GM20431 (cell line): Measurements from ENCODE around the gene DBNDD1.
"Not testable (repeated sequence)": the region's sequence is repeated elsewhere in the genome, so short reads cannot be mapped to it uniquely, and the experiment has no call there.

Source experiments
- in situ Hi-C: fragments of 300-500 bp; cut with MseI, MboI; formaldehyde crosslinking; loops from one replicate; pipeline ENCODE4 v1.15.0; 2020; ENCODE audit warnings: low sequenced_read_pairs; ENCODE audit not compliant: unreplicated experiment

Gene DBNDD1, protein sequence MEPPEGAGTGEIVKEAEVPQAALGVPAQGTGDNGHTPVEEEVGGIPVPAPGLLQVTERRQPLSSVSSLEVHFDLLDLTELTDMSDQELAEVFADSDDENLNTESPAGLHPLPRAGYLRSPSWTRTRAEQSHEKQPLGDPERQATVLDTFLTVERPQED

DNA sequence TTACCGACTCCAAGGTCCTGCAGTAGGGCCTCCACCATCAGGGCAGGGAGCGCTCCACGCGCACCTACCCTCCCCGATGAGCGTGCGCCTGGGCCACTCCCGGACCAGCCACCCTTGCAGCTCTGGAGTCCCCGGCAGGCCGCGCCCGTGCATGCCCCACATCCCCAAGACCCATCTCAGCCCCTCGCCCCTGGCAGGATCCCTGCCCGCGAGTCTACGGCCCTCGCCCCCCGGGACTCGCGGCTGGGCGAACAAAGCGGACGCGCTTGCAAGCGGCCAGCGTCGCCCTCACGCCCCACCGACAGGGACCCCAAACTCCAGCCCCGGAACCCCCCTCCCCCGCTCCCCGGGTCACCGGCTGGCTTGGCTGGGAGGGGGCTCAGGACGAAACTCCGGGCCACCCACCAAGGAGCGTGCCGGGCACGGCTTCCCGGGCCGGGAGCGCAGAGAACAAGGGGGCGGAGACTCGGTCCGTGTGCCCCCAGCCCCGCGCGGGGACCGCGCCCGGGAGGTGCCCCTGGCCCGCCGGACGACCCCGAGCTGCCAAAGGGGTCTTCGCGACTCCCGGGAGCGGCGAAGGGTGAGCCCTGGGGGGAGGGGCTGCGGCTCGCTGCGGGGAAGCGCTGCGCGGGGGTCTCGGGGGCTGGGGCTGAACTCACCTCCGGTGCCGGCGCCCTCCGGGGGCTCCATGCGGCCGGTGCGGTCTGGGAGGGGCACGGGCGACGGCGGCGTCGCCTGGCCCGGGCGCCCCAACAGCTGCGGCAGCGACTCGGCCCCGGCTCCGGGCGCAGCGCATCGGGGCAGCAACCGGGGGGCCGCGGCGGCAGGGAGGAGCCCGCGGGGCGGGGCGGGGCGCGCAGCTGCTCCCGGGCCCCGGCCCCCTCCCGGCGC lies at the start of gene DBNDD1:
Gene DBNDD1, minus strand, starts transcription at position 805 of the 891 bp plus-strand sequence. Its CDS starts 115 bp downstream, at position 690.
- in situ Hi-C loops, result no loop called here

DNA sequence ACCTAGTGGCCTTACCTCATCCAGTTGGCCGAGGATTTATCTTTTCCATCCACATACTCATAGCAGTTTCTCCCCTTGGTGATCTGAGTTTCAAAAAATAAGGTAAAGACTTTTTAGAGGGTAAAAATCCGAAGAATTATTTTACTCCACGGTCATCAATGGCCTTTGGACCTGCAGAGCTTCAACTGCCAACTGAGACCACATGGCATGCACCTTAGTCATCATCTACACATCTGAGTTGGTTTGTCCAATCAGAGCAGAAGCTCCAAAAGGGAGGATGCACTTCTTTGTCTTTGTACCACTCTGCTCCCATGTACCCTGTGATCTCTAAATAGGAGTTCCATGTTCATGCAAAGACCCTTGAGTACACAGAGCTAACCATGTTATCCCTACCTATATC lies 42.2 kb upstream of the DBNDD1 start:
- in situ Hi-C loops, result no loop called here

DNA sequence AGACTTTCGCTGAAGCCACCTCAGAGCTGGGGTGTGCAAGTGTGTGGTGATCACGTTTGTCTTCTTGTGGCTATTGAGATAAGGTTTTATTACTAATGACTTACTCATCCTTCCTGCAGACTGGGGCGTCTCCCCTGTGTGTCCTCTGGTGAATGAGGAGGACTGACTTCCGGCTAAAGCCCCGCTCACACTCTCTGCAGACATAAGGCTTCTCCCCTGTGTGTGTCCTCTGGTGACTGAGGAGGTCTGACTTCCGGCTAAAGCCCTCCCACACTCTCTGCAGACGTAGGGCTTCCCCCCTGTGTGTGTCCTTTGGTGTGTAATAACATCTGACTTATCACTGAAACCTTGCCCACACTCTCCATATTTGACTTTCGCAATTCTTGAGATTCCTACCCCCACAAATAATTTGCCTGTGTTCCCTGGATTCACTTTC lies 38.5 kb upstream of the DBNDD1 start:
- in situ Hi-C loops, result no loop called here

DNA sequence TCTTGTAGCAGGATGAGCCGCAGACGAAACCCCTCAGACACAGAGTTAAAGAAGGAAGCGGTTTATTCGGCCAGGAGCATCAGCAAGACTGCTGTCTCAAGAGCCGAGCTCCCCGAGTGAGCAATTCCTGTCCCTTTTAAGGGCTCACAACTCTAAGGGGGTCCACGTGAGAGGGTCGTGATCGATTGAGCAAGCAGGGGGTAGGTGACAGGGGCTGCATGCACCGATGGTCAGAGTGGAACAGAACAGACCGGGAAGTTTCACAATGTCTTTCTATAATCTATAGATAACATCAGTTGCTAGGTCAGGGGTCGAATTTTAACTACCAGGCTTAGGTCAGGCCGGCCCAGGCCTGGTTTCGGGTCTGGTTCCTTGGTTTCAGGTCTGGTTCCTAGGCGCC lies 37.3 kb upstream of the DBNDD1 start:
- in situ Hi-C loops, result not testable (repeated sequence)

DNA sequence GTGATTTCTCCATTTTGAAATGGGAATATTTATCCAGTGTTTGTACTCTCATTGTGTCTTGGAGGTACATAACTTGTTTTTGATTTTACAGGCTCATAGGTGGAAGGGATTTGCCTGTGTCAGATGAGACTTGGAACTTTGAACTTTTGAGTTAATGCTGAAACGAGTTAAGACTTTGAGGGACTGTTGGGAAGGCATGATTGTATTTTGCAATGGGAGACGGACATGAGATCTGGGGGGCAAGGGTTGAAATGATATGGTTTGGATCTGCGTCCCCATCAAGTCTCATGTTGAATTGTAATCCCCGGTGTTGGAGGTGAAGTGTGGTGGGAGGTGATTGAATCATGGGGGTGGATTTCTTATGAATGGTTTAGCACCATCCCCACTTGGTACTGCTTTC lies 36.1 kb upstream of the DBNDD1 start:
- in situ Hi-C loops, result no loop called here

DNA sequence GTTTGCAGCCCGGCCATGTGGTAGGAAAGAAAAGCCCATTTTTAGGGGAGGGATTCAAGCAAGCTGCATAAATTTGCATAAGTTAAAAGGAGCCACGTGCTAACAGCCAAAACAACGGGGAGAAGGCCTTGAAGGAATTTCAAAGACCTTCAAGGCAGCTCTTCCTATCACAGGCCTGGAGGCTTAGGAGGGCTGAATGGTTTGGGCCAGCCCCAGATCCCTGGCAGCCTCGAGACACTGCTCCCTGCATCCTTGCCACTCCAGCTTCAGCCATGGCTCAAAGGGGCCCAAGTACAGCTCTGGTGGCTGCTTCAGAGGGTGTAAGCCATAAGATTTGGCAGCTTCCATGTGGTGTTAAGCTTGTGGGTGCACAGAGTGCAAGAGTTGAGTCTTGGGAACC lies 35.3 kb upstream of the DBNDD1 start:
- in situ Hi-C loops, result no loop called here

DNA sequence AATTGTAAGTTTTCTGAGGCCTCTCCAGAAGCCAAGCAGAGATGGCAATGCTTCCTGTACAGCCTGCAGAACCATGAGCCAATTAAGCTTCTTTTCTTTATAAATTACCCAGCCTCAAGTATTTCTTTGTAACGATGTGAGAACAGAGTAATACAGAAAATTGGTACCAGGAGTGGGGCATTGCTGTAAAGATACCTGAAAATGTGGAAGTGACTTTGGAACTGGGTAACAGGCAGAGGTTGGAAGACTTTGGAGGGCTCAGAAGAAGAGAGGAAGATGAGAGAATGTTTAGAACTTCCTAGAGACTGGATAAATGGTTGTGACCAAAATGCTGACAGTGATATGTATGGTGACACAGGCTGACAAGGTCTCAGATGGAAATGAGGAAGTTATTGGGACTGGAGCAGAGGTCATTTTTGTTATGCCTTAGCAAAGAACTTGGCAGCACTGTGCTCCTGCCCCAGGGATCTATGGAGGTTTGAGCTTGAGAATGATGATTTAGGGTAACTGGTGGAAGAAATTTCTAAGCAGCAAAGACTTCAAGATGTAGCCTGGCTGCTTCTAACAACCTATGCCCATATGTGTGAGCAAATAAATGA lies 34.7 kb upstream of the DBNDD1 start:
- in situ Hi-C loops, result no loop called here

DNA sequence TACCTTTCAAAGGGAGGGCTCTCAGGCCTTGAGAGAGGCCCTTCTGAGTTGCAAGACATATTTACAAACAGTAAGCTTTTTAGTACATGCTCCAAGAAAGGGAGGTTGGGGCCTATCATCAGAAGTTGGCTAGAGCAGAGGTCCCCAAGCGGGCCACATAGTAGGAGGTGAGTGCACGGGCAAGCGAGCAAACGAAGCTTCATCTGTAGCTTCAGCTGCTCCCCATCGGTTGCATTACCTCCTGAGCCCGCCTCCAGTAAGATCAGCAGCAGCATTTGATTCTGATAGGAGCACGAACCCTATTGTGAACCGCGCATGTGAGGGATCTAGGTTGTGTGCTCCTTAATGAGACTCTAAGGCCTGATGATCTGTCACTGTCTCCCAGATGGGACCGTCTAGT lies 31.7 kb upstream of the DBNDD1 start:
- in situ Hi-C loops, result no loop called here

DNA sequence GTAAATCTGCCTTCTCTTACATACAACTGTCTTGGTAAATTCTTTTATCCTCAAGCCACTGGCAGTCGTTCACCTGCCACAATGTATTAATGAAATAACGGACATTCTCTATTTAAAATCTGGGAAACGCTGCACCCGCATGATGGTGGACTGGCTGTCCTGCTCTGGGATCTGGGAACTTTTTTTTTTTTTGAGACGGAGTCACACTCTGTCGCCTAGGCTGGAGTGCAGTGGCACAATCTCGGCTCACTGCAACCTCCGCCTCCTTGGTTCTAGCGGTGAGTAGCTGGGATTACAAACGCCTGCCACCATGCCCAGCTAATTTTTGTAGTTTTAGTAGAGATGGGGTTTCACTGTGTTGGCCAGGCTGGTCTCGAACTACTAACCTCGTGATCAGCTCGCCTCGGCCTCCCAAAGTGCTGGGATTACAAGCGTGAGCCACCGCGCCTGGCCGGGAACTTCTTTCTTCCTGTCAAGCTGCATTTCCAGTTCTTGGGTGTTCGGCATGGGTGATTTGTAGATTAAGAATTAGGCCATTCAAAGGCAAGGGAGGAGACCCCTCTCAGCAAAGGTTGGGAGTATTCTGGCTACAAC lies 29.6 kb upstream of the DBNDD1 start:
- in situ Hi-C loops, result no loop called here

DNA sequence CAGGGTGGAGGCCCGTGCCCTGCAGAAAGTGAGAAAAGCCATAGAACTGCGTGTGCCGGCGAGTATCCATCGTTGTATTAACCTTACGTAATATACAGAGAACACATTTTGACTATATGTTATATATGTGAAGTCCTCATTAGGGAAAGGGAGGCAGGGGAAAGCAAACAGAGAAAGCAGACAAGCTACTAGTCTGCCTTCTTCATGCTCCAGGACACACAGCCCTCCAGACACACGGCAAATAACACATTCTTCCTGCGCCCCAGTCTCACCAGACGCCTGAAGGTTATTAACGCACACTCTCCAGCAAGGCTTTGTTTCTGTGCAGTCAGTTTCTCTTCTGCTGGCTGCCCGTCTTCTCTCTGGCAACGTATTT lies 29.1 kb upstream of the DBNDD1 start:
- in situ Hi-C loops, result no loop called here

DNA sequence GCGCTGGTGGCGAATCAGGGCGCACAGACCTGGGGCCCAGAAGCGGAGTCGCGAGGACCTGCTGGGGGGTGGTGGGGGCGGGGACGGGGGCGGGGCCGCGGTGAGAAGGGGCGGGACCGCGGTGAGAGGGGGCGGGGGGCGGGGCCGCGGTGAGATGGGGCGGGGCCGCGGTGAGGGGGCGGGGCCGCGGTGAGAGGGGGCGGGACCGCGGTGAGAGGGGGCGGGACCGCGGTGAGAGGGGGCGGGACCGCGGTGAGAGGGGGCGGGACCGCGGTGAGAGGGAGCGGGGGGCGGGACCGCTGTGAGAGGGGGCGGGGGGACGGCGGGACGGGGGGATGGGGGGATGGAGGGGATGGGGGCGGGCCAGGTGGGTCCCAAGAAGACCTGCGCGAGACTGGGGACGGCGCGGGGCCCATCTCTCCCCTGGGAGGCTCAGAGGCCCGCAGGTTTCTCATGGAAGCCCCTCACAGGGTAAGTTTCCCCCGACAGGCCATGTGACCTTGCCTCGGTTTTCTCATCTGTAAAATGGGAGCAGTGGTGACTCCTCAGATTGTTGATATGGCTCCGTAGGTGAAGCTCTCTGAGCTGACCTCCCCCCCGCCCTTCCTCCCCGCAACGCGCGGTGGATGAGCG lies 28.6 kb upstream of the DBNDD1 start:
- in situ Hi-C loops, result no loop called here

DNA sequence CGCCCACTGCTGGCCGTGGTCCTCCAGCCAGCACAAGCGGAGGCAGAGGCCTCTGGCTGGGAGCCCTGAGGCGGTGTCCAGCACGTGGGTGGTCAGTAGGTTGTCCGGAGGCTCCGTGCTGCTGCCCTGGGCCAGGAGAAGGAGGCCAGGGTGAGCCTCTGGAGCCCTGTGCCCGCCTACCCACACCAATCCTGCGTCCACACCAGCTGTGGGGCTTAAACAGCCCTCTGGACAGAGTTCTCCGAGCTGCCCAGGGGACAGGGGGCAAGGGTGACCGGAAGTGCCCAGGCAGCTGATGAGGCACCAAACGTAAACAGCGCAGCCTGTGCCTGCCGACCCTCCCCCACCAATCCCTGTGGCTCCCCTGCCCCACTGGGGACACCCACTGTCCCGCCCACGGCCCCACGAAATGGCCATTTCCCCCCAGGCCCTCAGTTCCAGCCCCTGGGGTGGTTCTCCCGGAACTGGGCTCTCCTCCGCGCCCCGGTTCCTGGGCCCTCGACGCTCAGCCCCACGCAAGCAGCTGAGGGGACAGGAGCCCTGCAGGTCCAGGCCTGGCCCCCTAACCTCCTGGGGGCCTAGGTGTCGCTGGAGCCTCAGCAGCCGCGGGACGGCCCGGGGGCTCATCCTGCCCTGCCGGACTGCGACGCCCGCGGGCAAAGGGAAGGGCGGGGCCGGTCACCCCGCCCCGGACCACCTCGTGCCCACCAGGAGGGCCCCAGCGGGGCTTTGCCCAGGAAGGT lies 27.9 kb upstream of the DBNDD1 start:
- in situ Hi-C loops, result no loop called here

DNA sequence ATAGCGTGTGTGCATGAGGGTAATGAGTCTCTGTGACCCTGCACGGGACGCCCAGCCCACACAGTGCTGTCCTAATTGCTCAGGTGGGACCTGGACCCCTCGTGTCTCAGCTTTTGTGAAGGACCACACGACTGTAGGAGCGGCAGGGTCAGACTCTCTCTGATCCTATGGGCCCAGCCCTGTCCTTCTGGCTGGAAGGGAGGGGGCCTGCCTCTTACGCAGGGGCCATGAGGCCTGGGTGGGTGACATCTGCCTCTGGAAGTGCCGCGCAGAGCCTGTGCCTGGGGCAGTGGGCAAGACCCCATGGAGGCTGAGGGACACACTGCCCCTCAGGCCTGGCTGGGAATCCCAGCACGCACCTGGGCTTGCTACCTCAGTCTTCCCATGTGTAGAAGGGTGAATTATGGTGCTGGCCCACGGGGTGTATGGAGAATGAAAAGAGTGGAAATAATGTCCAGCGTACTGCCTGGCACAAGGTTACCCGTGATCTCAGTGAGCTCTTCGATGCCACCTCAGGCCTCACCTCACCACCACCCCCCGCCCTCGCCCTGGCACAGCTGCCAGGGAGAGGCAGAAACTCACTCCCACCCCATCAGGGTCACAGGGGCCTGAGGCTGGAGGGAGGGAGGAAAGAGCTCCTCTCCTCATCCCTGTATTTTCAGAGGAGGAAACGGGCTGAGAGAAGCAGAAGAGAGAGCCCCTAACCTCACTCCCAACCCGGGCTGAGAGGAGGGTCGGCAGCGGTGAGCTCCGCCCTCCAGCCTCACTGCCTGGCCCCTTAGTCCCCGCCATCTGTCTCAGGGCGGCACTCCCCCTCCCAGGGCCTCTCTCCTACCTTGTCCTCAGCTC lies 27.1 kb upstream of the DBNDD1 start:
- in situ Hi-C loops, result no loop called here

DNA sequence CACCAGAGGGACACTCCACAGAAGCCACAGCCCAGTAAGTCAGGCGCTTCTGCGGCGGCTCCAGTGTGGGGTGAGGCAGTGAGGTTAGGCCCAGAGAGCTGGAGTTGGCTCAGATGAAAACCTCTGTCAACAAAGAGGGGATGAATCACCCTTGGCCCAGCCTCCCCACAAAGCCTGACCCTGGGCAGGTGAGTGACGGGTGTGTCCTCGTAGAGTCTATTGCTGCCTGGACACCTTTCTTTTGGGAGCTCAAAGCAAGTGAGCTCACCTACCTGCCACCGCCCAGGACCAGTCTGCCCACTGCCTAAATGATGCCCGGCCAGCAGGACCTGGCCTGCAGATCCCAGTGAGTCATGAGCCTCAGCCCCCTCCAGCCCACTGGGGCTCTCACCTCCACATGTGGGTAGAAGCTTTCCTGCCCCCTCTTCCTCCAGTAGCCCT lies 24.9 kb upstream of the DBNDD1 start:
- in situ Hi-C loops, result no loop called here

DNA sequence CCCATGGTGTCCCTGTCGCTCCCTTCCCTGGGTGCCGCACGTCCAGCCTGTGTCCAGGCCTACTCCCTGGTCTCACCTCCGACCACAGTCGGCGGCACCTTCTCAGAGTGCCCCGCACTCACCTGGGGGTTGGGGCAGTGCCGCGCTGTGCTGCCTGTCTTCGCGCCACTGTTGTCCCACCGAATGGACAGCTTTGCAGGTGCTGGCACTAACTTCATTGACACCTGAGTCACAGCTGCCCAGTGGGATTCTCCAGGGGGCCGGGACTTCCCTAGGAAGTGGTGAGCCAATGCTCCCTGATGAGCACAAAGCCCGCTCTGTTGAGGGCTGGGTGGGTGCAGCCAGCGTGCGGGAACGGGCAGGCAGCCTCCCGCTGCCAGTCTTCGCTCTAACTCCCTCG lies 24.3 kb upstream of the DBNDD1 start:
- in situ Hi-C loops, result no loop called here

DNA sequence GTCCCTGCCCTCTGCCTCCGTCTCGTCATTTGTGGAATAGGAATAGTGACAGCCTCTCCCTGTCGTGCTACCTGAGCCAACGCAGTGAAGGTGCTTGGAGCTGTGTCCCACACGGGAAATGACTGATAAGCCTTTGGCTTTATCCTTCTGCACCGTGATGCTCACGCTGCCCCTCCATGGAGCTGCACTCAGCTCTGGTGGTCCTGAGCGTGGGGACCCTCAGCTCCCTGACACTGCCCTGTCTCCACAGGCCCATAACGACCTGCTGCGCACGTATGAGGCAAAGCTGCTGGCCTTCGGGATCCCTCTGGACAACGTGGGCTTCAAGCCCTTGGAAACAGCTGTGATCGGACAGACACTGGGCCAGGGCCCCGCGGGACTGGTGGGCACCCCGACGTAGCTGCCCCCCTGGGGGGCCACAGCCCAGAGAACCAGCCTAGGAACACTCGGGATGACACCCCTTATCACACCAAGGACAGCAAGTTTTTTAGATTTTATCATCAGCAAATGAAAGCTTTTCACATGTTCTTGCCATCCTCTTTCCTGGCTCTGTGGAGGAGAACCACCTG lies 23.8 kb upstream of the DBNDD1 start:
- in situ Hi-C loops, result no loop called here

DNA sequence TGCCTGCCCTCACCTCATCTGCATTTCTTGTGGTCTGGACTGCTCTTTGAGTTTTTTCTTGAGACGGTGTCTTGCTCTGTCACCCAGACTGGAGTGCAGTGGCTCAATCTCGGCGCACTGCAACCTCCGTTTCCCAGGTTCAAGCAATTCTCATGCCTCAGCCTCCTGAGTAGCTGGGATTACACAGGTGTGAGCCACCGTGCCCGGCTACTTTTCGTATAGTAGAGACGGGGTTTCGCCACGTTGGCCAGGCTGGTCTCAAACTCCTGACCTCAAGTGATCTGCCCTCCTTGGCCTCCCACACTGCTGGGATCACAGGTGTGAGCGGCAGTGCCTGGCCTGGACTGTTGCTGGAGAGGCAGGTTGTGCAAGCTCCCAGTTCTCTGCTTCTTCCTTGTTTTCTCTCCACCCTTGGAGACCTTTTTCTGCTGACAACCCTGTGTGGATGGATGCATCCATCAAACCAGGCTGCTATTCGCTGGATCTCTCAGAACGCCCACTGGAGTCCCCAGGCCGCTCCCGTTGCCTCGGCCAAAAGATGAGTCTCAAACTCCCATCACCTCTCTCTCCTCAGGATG lies 22.7 kb upstream of the DBNDD1 start:
- in situ Hi-C loops, result no loop called here
